ENCODE data around the gene PRKAA2. TPM values are rescaled to one million over a fixed set of nuclear protein-coding genes. Genes with fewer than 3 reads are reported as not detected.

PRKAA2 gene
- total RNA-seq, 1 donor from 2014 or later = 56.9 TPM

GRCh38 chr1:56630786-56631185, 14.3 kb upstream of the PRKAA2 start:
- no peak overlapping the region for H3K4me3 ChIP-seq (ENCODE audit: low read length in 3 of 3)
- H3K4me1 ChIP-seq (ENCODE audit: control insufficient read depth in 3 of 3, insufficient read depth in 3 of 3, low read length in 3 of 3) = no peaks in the 10 kb centered on the region
- H3K36me3 ChIP-seq (ENCODE audit: control insufficient read depth in 3 of 3, insufficient read depth in 3 of 3, low read length in 3 of 3) = no peaks in the 10 kb centered on the region
- H3K9me3 ChIP-seq (ENCODE audit: control insufficient read depth in 3 of 3, low read length in 3 of 3) = no peaks in the 10 kb centered on the region
- no peak overlapping the region for H3K9ac ChIP-seq (ENCODE audit: low read depth in 1 of 3, low read length in 3 of 3)
- no peaks in the 10 kb centered on the region for H3K27me3 ChIP-seq (ENCODE audit: control insufficient read depth in 3 of 3, insufficient read depth in 3 of 3, low read length in 3 of 3)
- no peak overlapping the region for H3K27ac ChIP-seq (ENCODE audit: low read depth, low read length)

- H3K9me3 ChIP-seq (ENCODE audit: control insufficient read depth in 3 of 3, low read length in 3 of 3) = no peaks in the 10 kb centered on the region
- H3K27me3 ChIP-seq (ENCODE audit: control insufficient read depth in 3 of 3, insufficient read depth in 3 of 3, low read length in 3 of 3) = no peaks in the 10 kb centered on the region
- no peaks in the 10 kb centered on the region for H3K36me3 ChIP-seq (ENCODE audit: control insufficient read depth in 3 of 3, insufficient read depth in 3 of 3, low read length in 3 of 3)
- H3K9ac ChIP-seq (ENCODE audit: low read depth in 1 of 3, low read length in 3 of 3) = no peak overlapping the region
- no peaks in the 10 kb centered on the region for H3K4me1 ChIP-seq (ENCODE audit: control insufficient read depth in 3 of 3, insufficient read depth in 3 of 3, low read length in 3 of 3)
- H3K27ac ChIP-seq (ENCODE audit: low read depth, low read length) = no peak overlapping the region
- H3K4me3 ChIP-seq (ENCODE audit: low read length in 3 of 3) = no peak overlapping the region
Measured at GRCh38 chr1:56631901-56632300, 13.2 kb upstream of the PRKAA2 start.

- no peaks in the 10 kb centered on the region for H3K4me1 ChIP-seq (ENCODE audit: control insufficient read depth in 3 of 3, insufficient read depth in 3 of 3, low read length in 3 of 3)
- no peaks in the 10 kb centered on the region for H3K9me3 ChIP-seq (ENCODE audit: control insufficient read depth in 3 of 3, low read length in 3 of 3)
- no peak overlapping the region for H3K4me3 ChIP-seq (ENCODE audit: low read length in 3 of 3)
- H3K27ac ChIP-seq (ENCODE audit: low read depth, low read length) = no peak overlapping the region
- H3K27me3 ChIP-seq (ENCODE audit: control insufficient read depth in 3 of 3, insufficient read depth in 3 of 3, low read length in 3 of 3) = no peaks in the 10 kb centered on the region
- no peak overlapping the region for H3K9ac ChIP-seq (ENCODE audit: low read depth in 1 of 3, low read length in 3 of 3)
- no peaks in the 10 kb centered on the region for H3K36me3 ChIP-seq (ENCODE audit: control insufficient read depth in 3 of 3, insufficient read depth in 3 of 3, low read length in 3 of 3)
Measured at GRCh38 chr1:56634981-56635380, 10.1 kb upstream of the PRKAA2 start.

- Histone ChIP-seq H3K9me3 (ENCODE audit: control insufficient read depth in 3 of 3, low read length in 3 of 3) (no peaks in the 10 kb centered on the region), H3K9ac (ENCODE audit: low read depth in 1 of 3, low read length in 3 of 3) (no peak overlapping the region), H3K4me1 (ENCODE audit: control insufficient read depth in 3 of 3, insufficient read depth in 3 of 3, low read length in 3 of 3) (no peaks in the 10 kb centered on the region), H3K36me3 (ENCODE audit: control insufficient read depth in 3 of 3, insufficient read depth in 3 of 3, low read length in 3 of 3) (no peaks in the 10 kb centered on the region), H3K27me3 (ENCODE audit: control insufficient read depth in 3 of 3, insufficient read depth in 3 of 3, low read length in 3 of 3) (no peaks in the 10 kb centered on the region), H3K4me3 (ENCODE audit: low read length in 3 of 3) (no peak overlapping the region), H3K27ac (ENCODE audit: low read depth, low read length) (no peak overlapping the region)
Measured at GRCh38 chr1:56638248-56638647, 6.9 kb upstream of the PRKAA2 start.

GRCh38 chr1:56639211-56639610, 5.9 kb upstream of the PRKAA2 start:
- H3K4me1 ChIP-seq (ENCODE audit: control insufficient read depth in 3 of 3, insufficient read depth in 3 of 3, low read length in 3 of 3) = peaks cover 0 to 3% (median 0%) of the 10 kb centered on the region in 3 donors
- no peaks in the 10 kb centered on the region for H3K27me3 ChIP-seq (ENCODE audit: control insufficient read depth in 3 of 3, insufficient read depth in 3 of 3, low read length in 3 of 3)
- no peaks in the 10 kb centered on the region for H3K9me3 ChIP-seq (ENCODE audit: control insufficient read depth in 3 of 3, low read length in 3 of 3)
- H3K4me3 ChIP-seq (ENCODE audit: low read length in 3 of 3) = no peak overlapping the region
- no peak overlapping the region for H3K9ac ChIP-seq (ENCODE audit: low read depth in 1 of 3, low read length in 3 of 3)
- H3K27ac ChIP-seq (ENCODE audit: low read depth, low read length) = no peak overlapping the region
- no peaks in the 10 kb centered on the region for H3K36me3 ChIP-seq (ENCODE audit: control insufficient read depth in 3 of 3, insufficient read depth in 3 of 3, low read length in 3 of 3)

GRCh38 chr1:56643661-56644060, 1.5 kb upstream of the PRKAA2 start:
- Histone ChIP-seq H3K9me3 (ENCODE audit: control insufficient read depth in 3 of 3, low read length in 3 of 3) (no peaks in the 10 kb centered on the region), H3K4me3 (ENCODE audit: low read length in 3 of 3) (no peak overlapping the region), H3K27ac (ENCODE audit: low read depth, low read length) (peak overlapping the region; percentile 88), H3K36me3 (ENCODE audit: control insufficient read depth in 3 of 3, insufficient read depth in 3 of 3, low read length in 3 of 3) (no peaks in the 10 kb centered on the region), H3K4me1 (ENCODE audit: control insufficient read depth in 3 of 3, insufficient read depth in 3 of 3, low read length in 3 of 3) (peaks cover 0 to 5% (median 2%) of the 10 kb centered on the region in 3 donors), H3K9ac (ENCODE audit: low read depth in 1 of 3, low read length in 3 of 3) (peak overlapping the region in 2 of 3 donors; percentile 15 to 77), H3K27me3 (ENCODE audit: control insufficient read depth in 3 of 3, insufficient read depth in 3 of 3, low read length in 3 of 3) (peaks cover 0 to 3% (median 0%) of the 10 kb centered on the region in 3 donors)

GRCh38 chr1:56644064-56644918, 823 bp upstream of the PRKAA2 start:
- Histone ChIP-seq H3K9ac (ENCODE audit: low read depth in 1 of 3, low read length in 3 of 3) (peak overlapping the region; percentile 77 to 92 (median 91)), H3K4me3 (ENCODE audit: low read length in 3 of 3) (peak overlapping the region; percentile 69 to 91 (median 73)), H3K27me3 (ENCODE audit: control insufficient read depth in 3 of 3, insufficient read depth in 3 of 3, low read length in 3 of 3) (peaks cover 0 to 3% (median 0%) of the 10 kb centered on the region in 3 donors), H3K9me3 (ENCODE audit: control insufficient read depth in 3 of 3, low read length in 3 of 3) (no peaks in the 10 kb centered on the region), H3K27ac (ENCODE audit: low read depth, low read length) (peak overlapping the region; percentile 88), H3K36me3 (ENCODE audit: control insufficient read depth in 3 of 3, insufficient read depth in 3 of 3, low read length in 3 of 3) (no peaks in the 10 kb centered on the region), H3K4me1 (ENCODE audit: control insufficient read depth in 3 of 3, insufficient read depth in 3 of 3, low read length in 3 of 3) (peaks cover 0 to 5% (median 2%) of the 10 kb centered on the region in 3 donors)

- H3K36me3 ChIP-seq (ENCODE audit: control insufficient read depth in 3 of 3, insufficient read depth in 3 of 3, low read length in 3 of 3) = no peaks in the 10 kb centered on the region
- H3K27ac ChIP-seq (ENCODE audit: low read depth, low read length) = peak overlapping the region; percentile 88
- H3K4me1 ChIP-seq (ENCODE audit: control insufficient read depth in 3 of 3, insufficient read depth in 3 of 3, low read length in 3 of 3) = peaks cover 0 to 5% (median 2%) of the 10 kb centered on the region in 3 donors
- H3K9me3 ChIP-seq (ENCODE audit: control insufficient read depth in 3 of 3, low read length in 3 of 3) = no peaks in the 10 kb centered on the region
- H3K27me3 ChIP-seq (ENCODE audit: control insufficient read depth in 3 of 3, insufficient read depth in 3 of 3, low read length in 3 of 3) = peaks cover 0 to 3% (median 0%) of the 10 kb centered on the region in 3 donors
- H3K4me3 ChIP-seq (ENCODE audit: low read length in 3 of 3) = peak overlapping the region; percentile 73 to 91 (median 75)
- H3K9ac ChIP-seq (ENCODE audit: low read depth in 1 of 3, low read length in 3 of 3) = peak overlapping the region; percentile 86 to 92 (median 87)
Measured at GRCh38 chr1:56645677-56646305, 677 bp downstream of the PRKAA2 start.

GRCh38 chr1:56646611-56647010, 1.5 kb downstream of the PRKAA2 start:
- Histone ChIP-seq H3K4me3 (ENCODE audit: low read length in 3 of 3) (peak overlapping the region; percentile 73 to 91 (median 75)), H3K27ac (ENCODE audit: low read depth, low read length) (peak overlapping the region; percentile 88), H3K36me3 (ENCODE audit: control insufficient read depth in 3 of 3, insufficient read depth in 3 of 3, low read length in 3 of 3) (no peaks in the 10 kb centered on the region), H3K9ac (ENCODE audit: low read depth in 1 of 3, low read length in 3 of 3) (peak overlapping the region; percentile 86 to 92 (median 87)), H3K9me3 (ENCODE audit: control insufficient read depth in 3 of 3, low read length in 3 of 3) (no peaks in the 10 kb centered on the region), H3K4me1 (ENCODE audit: control insufficient read depth in 3 of 3, insufficient read depth in 3 of 3, low read length in 3 of 3) (peaks cover 0 to 5% (median 2%) of the 10 kb centered on the region in 3 donors), H3K27me3 (ENCODE audit: control insufficient read depth in 3 of 3, insufficient read depth in 3 of 3, low read length in 3 of 3) (peaks cover 0 to 3% (median 0%) of the 10 kb centered on the region in 3 donors)

- peaks cover 0 to 3% (median 0%) of the 10 kb centered on the region in 3 donors for H3K27me3 ChIP-seq (ENCODE audit: control insufficient read depth in 3 of 3, insufficient read depth in 3 of 3, low read length in 3 of 3)
- H3K9me3 ChIP-seq (ENCODE audit: control insufficient read depth in 3 of 3, low read length in 3 of 3) = no peaks in the 10 kb centered on the region
- H3K4me3 ChIP-seq (ENCODE audit: low read length in 3 of 3) = peak overlapping the region; percentile 73 to 91 (median 75)
- peak overlapping the region; percentile 86 to 92 (median 87) for H3K9ac ChIP-seq (ENCODE audit: low read depth in 1 of 3, low read length in 3 of 3)
- H3K36me3 ChIP-seq (ENCODE audit: control insufficient read depth in 3 of 3, insufficient read depth in 3 of 3, low read length in 3 of 3) = no peaks in the 10 kb centered on the region
- peak overlapping the region; percentile 88 for H3K27ac ChIP-seq (ENCODE audit: low read depth, low read length)
- peaks cover 0 to 5% (median 2%) of the 10 kb centered on the region in 3 donors for H3K4me1 ChIP-seq (ENCODE audit: control insufficient read depth in 3 of 3, insufficient read depth in 3 of 3, low read length in 3 of 3)
Measured at GRCh38 chr1:56647106-56647505, 2.0 kb downstream of the PRKAA2 start.
